GM12865 (cell line): ENCODE measurements around the gene CLCN7.

Source experiments
- DNase-seq: peaks from one replicate; pipeline ENCODE4 v3.0.0; 2010; ENCODE audit warnings: low read depth
- H3K4me3 ChIP-seq: 2 replicates; pipeline ENCODE4 v1.5.1; 2011; ENCODE audit warnings: mild to moderate bottlenecking, low read depth, low read length, control low read depth
- CTCF ChIP-seq: IDR thresholded peaks from 2 replicates; pipeline ENCODE4 v1.5.1; 2011; ENCODE audit warnings: low read length, control low read depth, low read depth, inconsistent platforms; ENCODE audit not compliant: insufficient read depth; ENCODE audit errors: missing control alignments

CLCN7 gene

GRCh38 chr16:1438229-1439057 is 36.4 kb downstream of the CLCN7 start:
- TF ChIP-seq CTCF = no peak
- H3K4me3 ChIP-seq = no peak overlapping the region
- DNase-seq = no peak

- no peak for TF ChIP-seq CTCF
- DNase-seq = no peak
- no peak overlapping the region for H3K4me3 ChIP-seq
Observed at GRCh38 chr16:1437606-1438005, 37.2 kb downstream of the CLCN7 start.

- TF ChIP-seq CTCF = no peak
- DNase-seq = no peak
- H3K4me3 ChIP-seq = no peak overlapping the region
Observed at GRCh38 chr16:1436731-1437355, 38.0 kb downstream of the CLCN7 start.

- H3K4me3 ChIP-seq = no peak overlapping the region
- DNase-seq = no peak
- no peak for TF ChIP-seq CTCF
Observed at GRCh38 chr16:1435921-1436697, 38.7 kb downstream of the CLCN7 start.

GRCh38 chr16:1434644-1435592 is 39.9 kb downstream of the CLCN7 start:
- TF ChIP-seq CTCF = no peak
- no peak for DNase-seq
- H3K4me3 ChIP-seq = no peak overlapping the region

GRCh38 chr16:1433756-1434155 is 41.1 kb downstream of the CLCN7 start:
- H3K4me3 ChIP-seq = no peak overlapping the region
- TF ChIP-seq CTCF = no peak
- no peak for DNase-seq
